OCI-LY7 (cell line): Measurements from ENCODE around the gene AJUBA. TPM values are rescaled to one million over a fixed set of nuclear protein-coding genes. Genes with fewer than 3 reads are reported as not detected.

Experiments
- BruUV-seq: library from RNA; stranded (reverse); fragments of 400-500 nt; replicated peaks from 2 replicates; lab custom pipeline; 2021; lab: Mats Ljungman, UMichigan
- CTCF ChIA-PET: fragments of 300-600 bp; sonication (Branson Sonifier 250); formaldehyde crosslinking; loops from one replicate; lab custom pipeline; 2022; ENCODE audit warnings: antibody characterized with exemption; ENCODE audit not compliant: unreplicated experiment; lab: Charles Lee
- POLR2A ChIA-PET: fragments of 300-600 bp; sonication (Branson Sonifier 250); formaldehyde crosslinking; loops from one replicate; lab custom pipeline; 2022; ENCODE audit warnings: antibody characterized with exemption; lab: Charles Lee
- DNase-seq: peaks from one replicate; pipeline ENCODE4 v3.0.0-alpha.2; 2015; ENCODE audit warnings: low spot score
- H2AFZ ChIP-seq: fragments of 200-600 bp; sonication (generic), shearing (Covaris generic); 2 replicates; pipeline ENCODE4 v1.6.1; 2014; ENCODE audit warnings: mild to moderate bottlenecking, antibody characterized with exemption, low read length, moderate library complexity
- H3K27ac ChIP-seq: fragments of 200-600 bp; sonication (generic); 2 replicates; pipeline ENCODE4 v1.5.1; 2014; ENCODE audit warnings: mixed run types, low read depth, mild to moderate bottlenecking, moderate library complexity, low read length, inconsistent platforms; ENCODE audit not compliant: poor library complexity, severe bottlenecking
- H3K36me3 ChIP-seq: fragments of 200-600 bp; sonication (generic); 2 replicates; pipeline ENCODE4 v1.6.1; 2014; ENCODE audit warnings: mild to moderate bottlenecking, antibody characterized with exemption, low read length, moderate library complexity, mixed read lengths; ENCODE audit not compliant: insufficient read depth
- H3K4me1 ChIP-seq: fragments of 200-600 bp; sonication (generic); 2 replicates; pipeline ENCODE4 v1.5.1; 2014; ENCODE audit warnings: mild to moderate bottlenecking, low read length; ENCODE audit not compliant: insufficient read depth, poor library complexity, severe bottlenecking
- H3K4me2 ChIP-seq: fragments of 200-600 bp; sonication (generic); 2 replicates; pipeline ENCODE4 v1.6.1; 2014; ENCODE audit warnings: mild to moderate bottlenecking, low read length
- H3K4me3 ChIP-seq: fragments of 200-600 bp; sonication (generic); 2 replicates; pipeline ENCODE4 v1.5.1; 2014; ENCODE audit warnings: mild to moderate bottlenecking, low read depth, low read length; ENCODE audit not compliant: poor library complexity, severe bottlenecking
- H3K79me2 ChIP-seq: fragments of 200-600 bp; sonication (generic); 2 replicates; pipeline ENCODE4 v1.6.1; 2016; ENCODE audit warnings: low read depth, mild to moderate bottlenecking, low read length, moderate library complexity, mixed read lengths; ENCODE audit not compliant: insufficient read depth
- H3K9me2 ChIP-seq: fragments of 200-600 bp; sonication (generic); 2 replicates; pipeline ENCODE4 v1.6.1; 2016; ENCODE audit warnings: mild to moderate bottlenecking, low read length, mixed read lengths; ENCODE audit not compliant: insufficient read depth
- H3K9me3 ChIP-seq: fragments of 200-600 bp; sonication (generic); 2 replicates; pipeline ENCODE4 v1.6.1; 2014; ENCODE audit warnings: mild to moderate bottlenecking, mixed run types, low read length, mixed read lengths
- H4K20me1 ChIP-seq: fragments of 200-600 bp; sonication (generic); 2 replicates; pipeline ENCODE4 v1.6.1; 2014; ENCODE audit warnings: mild to moderate bottlenecking, antibody characterized with exemption, low read length, moderate library complexity, mixed read lengths; ENCODE audit not compliant: insufficient read depth
- CTCF ChIP-seq: fragments of 200-600 bp; sonication (generic); conservative IDR thresholded peaks from 2 replicates; pipeline ENCODE4 v1.5.1; 2014; ENCODE audit warnings: mild to moderate bottlenecking, antibody characterized with exemption, low read length, moderate library complexity, mixed read lengths
- EZH2phosphoT487 ChIP-seq: fragments of 200-600 bp; sonication (generic); IDR thresholded peaks from 2 replicates; pipeline ENCODE4 v1.6.1; 2018; ENCODE audit warnings: low read depth, borderline replicate concordance, mild to moderate bottlenecking, mixed run types, antibody characterized with exemption, low read length, moderate library complexity, mixed read lengths
- intact Hi-C: fragments of 100-400 bp; cut with micrococcal nuclease; formaldehyde crosslinking; loops from one replicate; pipeline ENCODE4 v1.10.0; 2022; ENCODE audit not compliant: unreplicated experiment
- total RNA-seq, 2 experiments: library from RNA; depleted of rRNA in 1 of 2; stranded (reverse); fragments of >200 nt in 1 of 2; shearing (Covaris generic) in 1 of 2; gene quantifications; 2 replicates each; pipeline ENCODE4 v1.2.3, GENCODE V29; 2014 to 2022

Gene AJUBA
- total RNA-seq, 2 experiments from 2014 or later, result 0.22 to 0.88 TPM

- peaks cover 45% of the 10 kb centered on the region for H3K36me3 ChIP-seq
- peak overlapping the region; percentile 76 for H3K4me2 ChIP-seq
- H3K9me2 ChIP-seq, result no peaks in the 10 kb centered on the region
- ChIA-PET POLR2A (interaction anchor here (0.6 to 5.5 kb wide), 11 partner anchors 11 to 373 kb away, joined by 3 to 61 read pairs (median 7); partner anchors contain the start of genes HAUS4 and RBM23), CTCF (interaction anchor here (0.6 to 1.8 kb wide), 3 partner anchors 11 to 151 kb away, joined by 3 to 8 read pairs (median 5); partner anchors contain the start of gene HAUS4)
- H3K79me2 ChIP-seq, result peaks cover 36% of the 10 kb centered on the region
- H4K20me1 ChIP-seq, result no peaks in the 10 kb centered on the region
- peak overlapping the region; percentile 70 for H3K27ac ChIP-seq
- TF ChIP-seq EZH2phosphoT487 (no peak), CTCF (no peak)
- no peaks in the 10 kb centered on the region for H3K9me3 ChIP-seq
- H3K4me1 ChIP-seq, result peaks cover 32% of the 10 kb centered on the region
- peak; percentile 38 for DNase-seq
- TSS peak; percentile 54 for BruUV-seq
- intact Hi-C loops, result loop anchor here (1.0 to 2.0 kb wide), 3 partner anchors 28 to 78 kb away; no protein-coding TSS in a partner anchor
- H3K4me3 ChIP-seq, result peak overlapping the region; percentile 91
- peak overlapping the region; percentile 59 for H2AFZ ChIP-seq
Observed at GRCh38 chr14:22928237-22929103, 53.9 kb downstream of the AJUBA start.

- H4K20me1 ChIP-seq, result no peaks in the 10 kb centered on the region
- H3K9me2 ChIP-seq, result no peaks in the 10 kb centered on the region
- POLR2A ChIA-PET, result interaction anchor here (0.9 to 5.5 kb wide), 2 partner anchors 9 to 69 kb away, joined by 3 to 61 read pairs; partner anchors contain the start of gene RBM23
- DNase-seq, result peak; percentile 74
- no TSS peak for BruUV-seq
- peaks cover 32% of the 10 kb centered on the region for H3K4me1 ChIP-seq
- intact Hi-C loops, result no loop called here
- H3K9me3 ChIP-seq, result no peaks in the 10 kb centered on the region
- peaks cover 63% of the 10 kb centered on the region for H3K36me3 ChIP-seq
- no peak for TF ChIP-seq EZH2phosphoT487
- TF ChIP-seq CTCF, result no peak; the same call in 1 of the 2 replicates
- peak overlapping the region; percentile 70 for H3K27ac ChIP-seq
- H3K4me2 ChIP-seq, result peak overlapping the region; percentile 76
- no peak overlapping the region for H2AFZ ChIP-seq
- CTCF ChIA-PET, result no interaction called here
- peaks cover 36% of the 10 kb centered on the region for H3K79me2 ChIP-seq
- peak overlapping the region; percentile 91 for H3K4me3 ChIP-seq
Observed at GRCh38 chr14:22926316-22926715, 56.0 kb downstream of the AJUBA start.
